NCI-H2029 (cell line): ENCODE measurements around the gene ATRN.
"Not testable (repeated sequence)": the region's sequence is repeated elsewhere in the genome, so short reads cannot be mapped to it uniquely, and the experiment has no call there.

ENCODE experiments used
- DNase-seq: peaks from one replicate; lab custom pipeline; 2025; lab: John Stamatoyannopoulos, UW

The ATRN gene

DNA sequence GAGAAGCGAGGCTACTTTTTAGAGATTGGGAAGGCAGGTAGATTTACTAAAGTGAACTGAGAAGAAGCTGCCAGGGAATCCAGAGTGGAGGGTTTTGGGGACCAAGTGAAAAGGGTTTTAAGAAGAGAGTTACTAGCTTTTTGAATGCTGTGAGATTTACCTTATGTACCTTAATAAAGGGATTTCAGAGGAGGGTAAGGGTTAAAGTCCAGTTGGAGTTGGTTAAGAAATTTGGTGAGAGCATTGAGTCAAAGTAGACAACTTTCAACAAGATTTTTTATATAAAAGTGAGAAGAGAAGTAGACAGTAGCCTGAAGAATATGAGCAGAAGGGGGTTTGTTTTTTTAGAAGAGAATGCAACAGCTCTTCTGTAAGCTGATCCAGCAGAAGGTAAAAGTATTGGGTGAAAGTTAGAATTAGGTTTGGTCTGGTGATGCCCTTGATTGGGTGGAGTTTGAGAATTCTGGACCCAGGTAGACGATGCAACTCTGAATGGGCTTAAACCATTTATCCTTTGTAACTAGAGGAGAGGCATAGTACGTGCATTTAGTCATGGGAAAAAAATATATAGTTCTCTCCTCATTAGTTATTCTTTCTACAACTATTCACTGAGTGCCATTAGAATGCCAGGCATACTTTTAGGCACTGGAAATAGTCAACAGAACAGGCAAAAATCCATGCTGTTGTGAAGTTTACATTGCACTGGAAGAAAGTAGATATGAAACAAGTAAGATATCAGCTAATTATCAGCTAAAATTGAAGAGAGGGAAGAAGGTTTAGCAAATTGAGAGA, 44.8 kb downstream of the ATRN start:
- no peak for DNase-seq

DNA sequence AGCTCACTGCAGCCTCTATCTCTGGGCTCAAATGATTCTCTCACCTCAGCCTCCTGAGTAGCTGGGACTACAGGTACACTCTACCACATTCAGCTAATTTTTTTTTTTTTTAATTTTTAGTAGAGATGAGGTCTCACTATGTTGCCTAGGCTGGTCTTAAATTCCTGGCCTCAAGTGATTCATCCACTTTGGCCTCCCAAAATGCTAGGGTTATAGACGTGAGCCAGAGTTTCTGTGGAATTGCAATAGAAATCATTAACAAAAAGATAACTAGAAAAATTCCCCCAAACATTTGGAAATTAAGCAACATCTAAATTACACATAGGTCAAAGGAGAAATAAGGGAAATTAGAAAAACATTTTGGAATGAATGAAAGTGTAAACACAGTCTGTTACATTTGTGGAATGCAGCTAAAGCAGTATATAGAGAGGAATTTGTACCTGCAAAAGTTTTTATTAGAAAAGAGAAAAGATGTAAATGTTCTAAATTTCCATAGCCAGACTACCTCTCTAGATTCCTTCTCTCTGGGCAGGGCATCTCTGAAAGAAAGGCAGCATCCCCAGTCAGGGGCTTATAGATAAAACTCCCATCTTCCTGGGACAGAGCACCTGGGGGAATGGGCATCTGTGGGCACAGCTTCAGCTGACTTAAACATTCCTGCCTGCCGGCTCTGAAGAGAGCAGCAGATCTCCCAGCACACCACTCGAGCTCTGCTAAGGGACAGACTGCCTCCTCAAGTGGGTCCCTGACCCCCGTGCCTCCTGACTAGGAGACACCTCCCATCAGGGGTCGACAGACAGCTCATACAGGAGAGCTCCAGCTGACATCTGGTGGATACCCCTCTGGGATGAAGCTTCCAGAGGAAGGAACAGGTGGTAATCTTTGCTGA, 51.3 kb downstream of the ATRN start:
- no peak for DNase-seq

DNA sequence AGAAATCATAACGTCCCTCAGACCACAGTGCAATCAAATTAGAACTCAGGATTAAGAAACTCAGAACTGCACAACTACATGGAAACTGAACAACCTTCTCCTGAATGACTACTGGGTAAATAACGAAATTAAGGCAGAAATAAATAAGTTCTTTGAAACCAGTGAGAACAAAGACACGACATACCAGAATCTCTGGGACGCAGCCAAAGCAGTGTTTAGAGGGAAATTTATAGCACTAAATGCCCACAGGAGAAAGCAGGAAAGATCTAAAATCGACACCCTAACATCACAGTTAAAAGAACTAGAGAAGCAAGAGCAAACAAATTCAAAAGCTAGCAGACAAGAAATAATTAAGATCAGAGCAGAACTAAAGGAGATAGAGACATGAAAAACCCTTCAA, 53.9 kb downstream of the ATRN start:
- not testable (repeated sequence) for DNase-seq

DNA sequence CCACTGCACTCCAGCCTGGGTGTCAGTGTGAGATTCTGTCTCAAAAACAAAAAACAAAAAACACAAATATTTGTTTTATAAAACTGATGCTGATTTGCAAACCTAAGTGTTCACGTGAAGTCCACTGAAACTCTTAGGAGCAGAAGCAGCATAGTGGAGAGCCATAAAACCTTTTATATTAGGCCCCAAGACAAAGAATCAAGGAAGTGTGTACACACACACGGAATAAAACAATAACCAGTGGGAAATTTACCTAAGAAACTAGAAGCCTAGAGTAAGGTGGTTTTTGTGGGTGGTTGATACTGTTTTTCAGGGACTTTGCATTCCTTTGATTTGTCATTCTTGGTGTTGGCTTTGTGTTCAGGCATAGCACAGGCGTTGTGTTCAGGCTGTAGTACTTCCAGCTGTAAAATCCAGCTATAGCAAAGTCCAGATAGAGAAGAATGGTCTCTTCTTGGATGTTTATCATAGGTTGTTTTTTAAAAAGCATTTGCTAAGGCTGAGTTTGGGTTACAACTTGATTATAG, 61.3 kb downstream of the ATRN start:
- no peak for DNase-seq

DNA sequence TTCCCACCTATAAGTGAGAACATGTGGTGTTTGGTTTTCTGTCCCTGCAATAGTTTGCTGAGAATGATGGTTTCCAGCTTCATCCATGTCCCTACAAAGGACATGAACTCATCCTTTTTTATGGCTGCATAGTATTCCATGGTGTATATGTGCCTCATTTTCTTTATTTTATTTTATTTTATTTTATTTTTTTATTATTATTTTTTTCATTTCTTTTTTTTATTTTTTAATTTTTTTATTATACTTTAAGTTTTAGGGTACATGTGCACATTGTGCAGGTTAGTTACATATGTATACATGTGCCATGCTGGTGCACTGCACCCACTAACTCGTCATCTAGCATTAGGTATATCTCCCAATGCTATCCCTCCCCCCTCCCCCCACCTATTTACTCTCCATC, 66.9 kb downstream of the ATRN start:
- DNase-seq: not testable (repeated sequence)

DNA sequence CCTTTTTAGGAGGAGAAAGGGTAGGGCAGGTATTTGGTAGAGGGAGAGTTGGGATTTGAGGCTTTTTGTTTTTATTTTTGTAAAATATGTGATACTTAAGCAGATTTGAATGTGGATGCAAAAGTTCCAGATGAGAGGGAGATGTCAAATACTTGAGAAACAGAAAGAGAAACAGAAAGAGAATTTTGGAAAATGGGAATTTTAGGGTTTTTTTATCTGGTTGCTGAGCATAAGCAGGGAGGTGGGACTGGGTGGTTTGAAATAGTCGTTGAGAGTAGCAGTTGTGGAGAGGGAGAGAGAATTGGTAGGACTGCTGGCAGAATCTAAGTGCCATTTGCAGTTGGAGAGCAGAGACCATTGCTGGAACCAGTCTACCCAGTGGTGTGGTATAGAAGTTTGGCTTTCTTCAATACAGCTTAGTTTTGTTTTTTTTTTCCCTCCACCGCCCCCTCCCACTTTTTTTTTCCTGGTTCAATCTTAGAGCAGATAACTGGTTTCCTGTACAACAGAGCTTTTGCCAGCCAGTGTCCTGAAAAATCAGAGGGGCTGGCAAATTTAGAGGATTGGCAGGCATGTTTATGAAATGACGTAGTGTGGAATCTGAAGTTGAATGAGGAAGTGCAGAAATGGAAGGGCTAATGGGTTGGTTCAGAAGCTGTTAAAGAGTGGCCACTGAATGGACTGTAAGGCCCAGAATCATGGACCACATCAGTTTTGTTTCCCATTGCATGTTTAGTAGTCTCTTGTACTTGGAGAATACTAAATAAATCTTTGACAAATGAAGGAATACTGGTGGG, 68.7 kb downstream of the ATRN start:
- DNase-seq: no peak

DNA sequence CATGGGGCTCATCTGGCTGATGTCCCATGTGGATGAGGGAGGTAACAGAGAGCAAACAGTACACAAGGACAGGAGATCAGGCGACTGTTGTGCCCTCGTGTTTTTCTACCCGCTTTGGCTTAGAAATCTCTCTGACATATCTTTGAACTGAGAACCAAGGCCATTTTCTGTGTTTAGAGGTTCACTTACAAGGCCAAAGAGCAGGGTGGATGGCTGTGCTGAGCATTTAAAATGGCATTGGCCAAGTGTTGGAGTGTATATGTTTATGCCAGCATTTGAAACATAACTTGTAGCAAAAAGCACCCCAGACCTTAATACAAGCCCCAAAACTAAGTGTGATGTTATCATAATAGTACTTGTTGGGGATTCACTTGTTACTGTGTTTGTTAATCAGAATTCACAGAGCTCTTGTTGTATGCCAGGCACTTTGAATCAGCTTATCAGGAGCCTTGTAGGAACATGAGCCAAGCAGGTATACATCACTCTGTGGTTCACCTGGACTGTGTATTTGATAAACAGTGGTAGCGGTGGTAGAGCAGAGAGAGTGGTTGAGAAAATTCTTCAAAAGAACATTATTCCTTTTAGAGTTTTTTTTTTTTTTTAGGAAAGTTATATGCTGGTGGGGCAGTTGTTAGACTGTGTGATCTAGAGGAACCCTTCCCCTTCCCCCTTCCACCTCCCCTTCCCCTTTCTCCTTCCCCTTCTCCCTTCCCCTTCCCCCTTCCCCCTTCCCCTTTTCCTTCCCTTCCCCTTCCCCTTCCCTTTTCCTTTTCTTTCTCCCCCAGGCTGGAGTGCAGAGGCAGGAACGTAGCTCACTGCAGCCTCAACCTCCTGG, 71.3 kb downstream of the ATRN start:
- DNase-seq: no peak

DNA sequence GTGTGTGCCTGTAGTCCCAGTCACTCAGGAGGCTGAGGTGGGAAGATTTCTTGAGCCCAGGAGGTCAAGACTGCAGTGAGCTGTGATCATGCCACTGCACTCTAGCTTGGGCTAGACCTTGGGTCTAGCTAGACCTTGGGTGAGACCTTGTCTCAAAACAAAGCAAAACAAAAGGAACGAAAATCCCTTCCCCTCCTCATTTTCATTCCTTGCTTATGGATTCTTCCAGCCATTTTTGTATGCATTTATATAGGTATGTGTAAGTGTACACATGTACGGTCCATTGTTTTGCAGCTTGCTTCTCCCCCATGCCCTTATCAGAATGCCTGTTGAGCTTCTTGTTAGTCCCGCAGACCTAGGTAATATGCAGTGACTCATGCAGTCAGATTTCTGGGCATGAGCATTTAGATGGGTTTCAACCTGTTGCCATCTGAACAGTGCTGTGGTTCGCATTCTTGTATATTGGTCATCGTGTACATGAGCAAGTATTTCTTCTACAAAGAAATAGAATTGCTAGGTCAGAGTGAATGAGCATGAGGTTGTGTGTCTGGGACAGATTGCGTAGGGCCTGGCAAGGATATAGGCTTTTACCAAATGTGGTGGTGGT, 73.2 kb downstream of the ATRN start:
- DNase-seq: no peak

DNA sequence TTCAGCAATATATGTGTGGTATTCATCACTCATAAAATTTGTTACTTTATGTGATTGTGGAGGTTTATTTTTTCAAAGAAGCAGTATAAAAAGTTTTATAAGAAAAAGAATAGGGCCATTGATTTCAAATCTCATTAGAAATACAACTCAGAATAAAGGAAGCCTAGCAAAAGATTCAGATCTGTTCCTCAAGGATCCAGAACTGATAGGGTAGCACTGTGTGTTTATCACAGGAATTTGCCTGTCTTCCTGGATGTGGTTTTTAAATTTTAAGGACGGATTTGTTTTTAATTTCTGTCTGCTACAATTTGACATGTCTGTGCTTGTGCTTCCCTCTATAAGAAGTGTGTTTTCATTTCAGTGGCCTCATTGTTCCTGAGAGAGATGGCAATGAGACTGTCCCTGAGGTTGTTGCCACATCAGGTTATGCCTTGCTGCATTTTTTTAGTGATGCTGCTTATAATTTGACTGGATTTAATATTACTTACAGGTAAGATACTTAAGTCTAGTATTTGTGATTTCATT, 74.6 kb downstream of the ATRN start:
- no peak for DNase-seq

DNA sequence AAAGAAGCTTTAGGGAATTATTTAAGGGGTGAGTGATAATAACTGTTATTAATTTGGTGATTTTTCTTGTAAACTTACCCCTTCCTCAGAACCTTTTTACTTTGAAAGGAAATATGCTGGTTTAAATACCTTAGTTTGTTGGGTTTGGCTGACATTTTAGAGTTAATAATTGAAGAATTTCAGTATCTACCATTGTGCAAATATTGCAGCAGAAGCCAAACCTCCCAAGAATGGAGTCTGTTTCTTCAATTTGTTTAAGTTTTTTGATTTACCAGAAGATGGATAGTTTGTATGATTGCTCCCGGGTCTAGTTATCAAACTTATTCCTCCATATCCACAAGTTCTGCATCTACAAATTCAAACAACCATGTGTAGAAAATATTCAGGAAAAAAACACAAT, 77.1 kb downstream of the ATRN start:
- no peak for DNase-seq

DNA sequence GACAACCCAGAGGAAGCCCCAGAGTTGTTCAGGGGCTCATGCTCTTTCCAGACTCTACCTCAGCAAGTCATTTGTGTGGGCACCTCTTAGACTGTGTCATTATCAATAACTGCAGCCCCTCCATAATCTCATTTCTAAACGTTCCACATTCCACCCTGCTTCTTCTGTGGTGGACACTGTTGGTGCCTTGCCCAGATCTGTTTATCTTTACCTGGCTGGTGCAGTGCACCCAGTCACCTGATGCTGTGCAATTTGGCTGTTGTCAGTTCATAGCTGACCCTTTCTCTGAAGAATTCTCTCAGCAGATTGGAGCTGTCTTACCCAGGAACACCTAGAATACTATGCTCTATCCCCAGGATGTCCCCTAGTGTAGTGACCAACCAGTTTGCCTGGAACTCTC, 80.0 kb downstream of the ATRN start:
- no peak for DNase-seq

DNA sequence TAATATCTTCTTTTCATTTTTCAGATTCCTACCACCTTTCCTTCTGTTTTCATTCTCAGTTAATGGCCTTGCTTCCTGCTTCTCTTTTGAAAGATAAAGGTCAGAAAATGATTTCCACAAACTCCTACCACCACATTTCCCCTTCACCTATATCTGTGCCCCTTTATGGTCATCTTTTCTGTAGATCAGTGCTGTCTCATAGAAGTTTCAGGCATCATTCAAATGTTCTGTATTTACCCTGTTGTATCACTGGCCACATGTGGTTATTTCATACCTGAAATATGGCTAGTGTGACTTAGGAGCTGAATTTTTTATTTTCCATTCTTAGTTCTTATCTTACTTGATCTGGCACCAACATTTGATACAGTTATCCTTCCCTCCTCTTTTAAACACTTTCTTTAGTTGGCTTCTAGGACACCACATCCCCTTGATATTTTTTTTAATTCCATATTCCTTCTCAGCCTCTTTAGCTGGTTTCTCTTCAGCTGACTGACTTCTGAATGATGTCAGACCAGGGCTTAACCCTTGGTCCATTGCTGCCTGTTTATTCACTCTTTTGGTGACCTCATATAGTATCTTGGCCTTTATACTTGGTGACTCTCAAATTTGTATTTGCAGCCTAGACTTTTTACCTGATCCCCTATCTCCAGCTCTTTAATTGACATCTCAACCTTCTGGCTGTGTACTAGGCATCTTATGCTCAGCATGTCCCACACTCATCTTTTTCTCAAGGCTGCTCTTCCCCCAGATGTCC, 81.0 kb downstream of the ATRN start:
- DNase-seq: no peak

DNA sequence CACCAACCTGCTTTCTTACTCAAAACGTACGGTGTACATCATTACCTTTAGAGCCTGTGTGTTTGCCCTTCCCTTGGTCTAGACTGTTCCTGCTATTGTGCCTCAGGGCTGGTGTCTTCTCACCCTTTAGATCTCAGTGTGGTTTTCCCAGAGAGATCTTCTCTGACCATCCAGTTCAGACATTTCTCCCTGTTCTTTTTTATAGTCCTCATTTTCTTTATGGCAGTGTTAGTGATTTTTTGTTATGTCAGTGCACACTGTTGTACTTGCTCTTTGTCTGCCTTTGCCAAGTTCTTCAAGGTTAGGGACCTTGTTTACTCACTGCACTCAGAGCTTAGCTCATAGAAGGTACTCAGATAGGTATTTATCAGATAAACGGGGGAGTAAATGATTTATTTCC, 82.8 kb downstream of the ATRN start:
- DNase-seq: no peak

DNA sequence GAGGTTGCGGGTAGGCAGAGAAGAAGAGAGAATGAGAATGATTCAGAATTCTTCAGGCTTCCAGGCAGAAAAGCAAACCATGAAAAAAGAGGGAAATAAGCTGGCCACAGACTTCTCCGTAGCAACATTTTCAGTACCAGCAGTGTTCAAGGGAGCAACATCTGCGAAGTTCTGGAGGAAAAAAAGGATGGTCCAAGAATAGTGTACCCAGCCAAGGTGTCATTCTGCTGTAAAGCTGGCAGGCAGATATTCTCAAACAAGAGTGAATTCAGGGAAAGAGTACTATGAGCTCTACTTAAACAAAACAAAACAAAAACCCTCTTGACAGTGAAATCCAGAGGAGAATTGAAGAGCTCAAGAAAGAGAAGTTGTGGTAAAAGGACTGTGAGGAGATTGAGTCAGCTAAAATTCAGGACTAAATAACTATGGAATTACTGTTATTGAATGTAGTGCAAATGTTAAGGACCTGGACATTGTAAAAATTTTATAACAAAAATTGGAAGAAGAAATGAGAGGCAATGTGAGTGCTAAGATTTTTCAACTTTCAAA, 86.5 kb downstream of the ATRN start:
- DNase-seq: no peak

DNA sequence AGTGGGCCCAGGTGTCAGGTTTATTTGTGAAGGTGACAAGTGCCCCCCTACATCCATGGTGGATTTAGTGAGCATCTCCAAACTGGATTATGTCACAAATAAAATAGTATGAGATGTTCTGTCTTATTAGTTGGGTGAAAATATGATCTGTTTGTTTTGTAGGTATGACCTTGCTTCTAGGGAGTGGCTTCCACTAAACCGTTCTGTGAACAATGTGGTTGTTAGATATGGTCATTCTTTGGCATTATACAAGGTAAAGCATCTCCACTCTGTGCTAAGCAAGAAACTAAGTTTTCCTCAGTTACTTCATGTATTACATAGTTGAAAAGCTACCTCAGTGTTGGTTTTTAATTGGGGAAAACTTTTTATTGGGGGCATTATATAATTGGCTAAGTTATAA, 88.4 kb downstream of the ATRN start:
- DNase-seq: no peak

DNA sequence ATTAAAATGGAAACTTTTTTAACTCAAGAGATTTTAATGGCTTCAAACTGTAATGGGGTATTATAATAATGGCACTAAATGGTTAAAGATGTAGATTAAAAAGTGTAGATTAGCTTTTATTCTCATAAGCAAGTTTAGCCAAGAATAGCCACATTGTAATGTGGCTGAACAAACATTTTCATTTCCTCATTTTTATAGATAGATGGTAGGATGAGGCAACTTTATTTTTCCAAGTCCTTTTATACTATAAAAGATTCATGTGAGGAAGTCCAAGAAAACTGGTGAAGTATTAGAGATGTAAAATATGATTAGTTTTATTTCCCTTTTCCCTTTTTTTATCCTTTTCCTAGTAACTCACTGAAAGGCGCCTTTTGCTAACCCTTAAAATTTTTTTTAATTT, 88.8 kb downstream of the ATRN start:
- DNase-seq: no peak

DNA sequence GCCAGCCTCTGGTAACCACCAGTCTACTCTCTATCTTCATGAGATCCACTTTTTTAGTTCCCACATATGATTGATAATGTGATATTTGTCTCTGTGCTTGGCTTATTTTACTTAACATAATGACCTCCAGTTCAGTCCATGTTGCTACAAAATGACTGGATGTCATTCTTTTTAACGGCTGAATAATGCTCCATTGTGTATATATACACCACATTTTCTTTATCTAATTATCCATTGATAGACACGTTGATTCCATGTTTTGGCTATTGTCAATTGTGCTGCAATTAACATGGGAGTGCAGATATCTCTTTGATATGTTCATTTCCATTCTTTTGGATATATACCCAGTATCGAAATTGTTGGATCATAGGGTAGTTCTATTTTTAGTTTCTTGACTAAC, 89.3 kb downstream of the ATRN start:
- no peak for DNase-seq

DNA sequence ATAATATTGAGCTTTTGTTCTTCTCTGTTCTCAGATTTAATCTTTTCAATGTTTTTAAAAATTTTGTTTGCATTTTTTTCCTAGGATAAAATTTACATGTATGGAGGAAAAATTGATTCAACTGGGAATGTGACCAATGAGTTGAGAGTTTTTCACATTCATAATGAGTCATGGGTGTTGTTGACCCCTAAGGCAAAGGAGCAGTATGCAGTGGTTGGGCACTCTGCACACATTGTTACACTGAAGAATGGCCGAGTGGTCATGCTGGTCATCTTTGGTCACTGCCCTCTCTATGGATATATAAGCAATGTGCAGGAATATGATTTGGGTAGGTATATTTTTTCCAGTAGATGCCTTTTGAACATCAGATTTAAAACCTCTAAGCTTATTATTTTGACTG, 89.8 kb downstream of the ATRN start:
- no peak for DNase-seq

DNA sequence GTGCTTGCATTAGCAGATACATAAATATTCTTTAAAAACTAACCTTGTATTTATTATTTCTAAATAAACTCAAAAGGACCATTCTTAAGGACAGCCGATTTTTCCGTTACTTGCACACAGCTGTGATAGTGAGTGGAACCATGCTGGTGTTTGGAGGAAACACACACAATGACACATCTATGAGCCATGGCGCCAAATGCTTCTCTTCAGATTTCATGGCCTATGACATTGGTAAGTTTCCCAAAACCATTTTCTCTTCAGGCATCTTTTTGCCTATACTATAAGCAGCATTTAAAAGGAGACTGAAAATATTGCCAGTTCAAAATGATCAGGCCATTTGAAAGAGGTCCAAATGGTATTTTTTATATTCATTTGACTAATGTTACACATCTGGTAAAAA, 92.3 kb downstream of the ATRN start:
- DNase-seq: no peak
